ENCODE measurements around the gene CYBA.

The CYBA gene

GRCh38 chr16:88593910-88594309 lies 56.9 kb downstream of the CYBA start:
- no peak for DNase-seq (ENCODE audit: low read depth in 3 of 3, low spot score in 1 of 3)

- no peak for DNase-seq (ENCODE audit: low read depth in 3 of 3, low spot score in 1 of 3)
These were observed 57.4 kb downstream of the CYBA start for GRCh38 chr16:88593489-88593888.
